ENCODE measurements around the gene ZBTB16. TPM values are rescaled to one million over a fixed set of nuclear protein-coding genes. Genes with fewer than 3 reads are reported as not detected.

Gene ZBTB16
- total and polyA plus RNA-seq, 2 of the 13 experiments (the other 11 are each of a cell fraction or from before 2014, with no cell fraction given) = not detected

DNA sequence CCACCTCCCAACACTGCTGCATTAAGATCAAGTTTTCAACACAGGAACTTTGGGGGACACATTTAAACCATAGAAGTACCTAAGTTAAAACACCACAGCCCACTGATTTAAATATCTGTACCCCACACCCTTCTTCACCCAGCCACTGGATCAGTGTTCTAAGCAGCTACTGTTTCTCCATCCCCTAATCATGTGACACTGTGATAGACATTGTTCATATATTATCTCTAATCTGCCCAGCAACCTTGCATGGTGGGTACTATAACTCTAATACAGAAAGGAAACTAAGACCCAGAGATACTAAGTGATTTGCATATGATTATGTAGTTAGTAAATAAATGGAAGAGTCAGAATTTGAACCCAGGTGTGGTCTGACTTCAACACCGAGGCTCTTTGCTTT, 166.2 kb downstream of the ZBTB16 start (continued):
- TF ChIP-seq, protein P1, sequence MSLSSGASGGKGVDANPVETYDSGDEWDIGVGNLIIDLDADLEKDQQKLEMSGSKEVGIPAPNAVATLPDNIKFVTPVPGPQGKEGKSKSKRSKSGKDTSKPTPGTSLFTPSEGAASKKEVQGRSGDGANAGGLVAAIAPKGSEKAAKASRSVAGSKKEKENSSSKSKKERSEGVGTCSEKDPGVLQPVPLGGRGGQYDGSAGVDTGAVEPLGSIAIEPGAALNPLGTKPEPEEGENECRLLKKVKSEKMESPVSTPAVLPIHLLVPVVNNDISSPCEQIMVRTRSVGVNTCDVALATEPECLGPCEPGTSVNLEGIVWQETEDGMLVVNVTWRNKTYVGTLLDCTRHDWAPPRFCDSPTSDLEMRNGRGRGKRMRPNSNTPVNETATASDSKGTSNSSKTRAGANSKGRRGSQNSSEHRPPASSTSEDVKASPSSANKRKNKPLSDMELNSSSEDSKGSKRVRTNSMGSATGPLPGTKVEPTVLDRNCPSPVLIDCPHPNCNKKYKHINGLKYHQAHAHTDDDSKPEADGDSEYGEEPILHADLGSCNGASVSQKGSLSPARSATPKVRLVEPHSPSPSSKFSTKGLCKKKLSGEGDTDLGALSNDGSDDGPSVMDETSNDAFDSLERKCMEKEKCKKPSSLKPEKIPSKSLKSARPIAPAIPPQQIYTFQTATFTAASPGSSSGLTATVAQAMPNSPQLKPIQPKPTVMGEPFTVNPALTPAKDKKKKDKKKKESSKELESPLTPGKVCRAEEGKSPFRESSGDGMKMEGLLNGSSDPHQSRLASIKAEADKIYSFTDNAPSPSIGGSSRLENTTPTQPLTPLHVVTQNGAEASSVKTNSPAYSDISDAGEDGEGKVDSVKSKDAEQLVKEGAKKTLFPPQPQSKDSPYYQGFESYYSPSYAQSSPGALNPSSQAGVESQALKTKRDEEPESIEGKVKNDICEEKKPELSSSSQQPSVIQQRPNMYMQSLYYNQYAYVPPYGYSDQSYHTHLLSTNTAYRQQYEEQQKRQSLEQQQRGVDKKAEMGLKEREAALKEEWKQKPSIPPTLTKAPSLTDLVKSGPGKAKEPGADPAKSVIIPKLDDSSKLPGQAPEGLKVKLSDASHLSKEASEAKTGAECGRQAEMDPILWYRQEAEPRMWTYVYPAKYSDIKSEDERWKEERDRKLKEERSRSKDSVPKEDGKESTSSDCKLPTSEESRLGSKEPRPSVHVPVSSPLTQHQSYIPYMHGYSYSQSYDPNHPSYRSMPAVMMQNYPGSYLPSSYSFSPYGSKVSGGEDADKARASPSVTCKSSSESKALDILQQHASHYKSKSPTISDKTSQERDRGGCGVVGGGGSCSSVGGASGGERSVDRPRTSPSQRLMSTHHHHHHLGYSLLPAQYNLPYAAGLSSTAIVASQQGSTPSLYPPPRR (CRISPR knock-in tag; IDR thresholded peaks at IDR 0.05; ENCODE audit: borderline replicate concordance) = no peak
- TF ChIP-seq, protein P2, sequence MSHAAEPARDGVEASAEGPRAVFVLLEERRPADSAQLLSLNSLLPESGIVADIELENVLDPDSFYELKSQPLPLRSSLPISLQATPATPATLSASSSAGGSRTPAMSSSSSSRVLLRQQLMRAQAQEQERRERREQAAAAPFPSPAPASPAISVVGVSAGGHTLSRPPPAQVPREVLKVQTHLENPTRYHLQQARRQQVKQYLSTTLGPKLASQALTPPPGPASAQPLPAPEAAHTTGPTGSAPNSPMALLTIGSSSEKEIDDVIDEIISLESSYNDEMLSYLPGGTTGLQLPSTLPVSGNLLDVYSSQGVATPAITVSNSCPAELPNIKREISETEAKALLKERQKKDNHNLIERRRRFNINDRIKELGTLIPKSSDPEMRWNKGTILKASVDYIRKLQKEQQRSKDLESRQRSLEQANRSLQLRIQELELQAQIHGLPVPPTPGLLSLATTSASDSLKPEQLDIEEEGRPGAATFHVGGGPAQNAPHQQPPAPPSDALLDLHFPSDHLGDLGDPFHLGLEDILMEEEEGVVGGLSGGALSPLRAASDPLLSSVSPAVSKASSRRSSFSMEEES (CRISPR knock-in tag; IDR thresholded peaks at IDR 0.05) = no peak
- TF ChIP-seq, protein P3, sequence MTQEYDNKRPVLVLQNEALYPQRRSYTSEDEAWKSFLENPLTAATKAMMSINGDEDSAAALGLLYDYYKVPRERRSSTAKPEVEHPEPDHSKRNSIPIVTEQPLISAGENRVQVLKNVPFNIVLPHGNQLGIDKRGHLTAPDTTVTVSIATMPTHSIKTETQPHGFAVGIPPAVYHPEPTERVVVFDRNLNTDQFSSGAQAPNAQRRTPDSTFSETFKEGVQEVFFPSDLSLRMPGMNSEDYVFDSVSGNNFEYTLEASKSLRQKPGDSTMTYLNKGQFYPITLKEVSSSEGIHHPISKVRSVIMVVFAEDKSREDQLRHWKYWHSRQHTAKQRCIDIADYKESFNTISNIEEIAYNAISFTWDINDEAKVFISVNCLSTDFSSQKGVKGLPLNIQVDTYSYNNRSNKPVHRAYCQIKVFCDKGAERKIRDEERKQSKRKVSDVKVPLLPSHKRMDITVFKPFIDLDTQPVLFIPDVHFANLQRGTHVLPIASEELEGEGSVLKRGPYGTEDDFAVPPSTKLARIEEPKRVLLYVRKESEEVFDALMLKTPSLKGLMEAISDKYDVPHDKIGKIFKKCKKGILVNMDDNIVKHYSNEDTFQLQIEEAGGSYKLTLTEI (CRISPR knock-in tag; conservative IDR thresholded peaks at IDR 0.05) = no peak
- TF ChIP-seq TARDBP (CRISPR knock-in tag; IDR thresholded peaks at IDR 0.05) = no peak

DNA sequence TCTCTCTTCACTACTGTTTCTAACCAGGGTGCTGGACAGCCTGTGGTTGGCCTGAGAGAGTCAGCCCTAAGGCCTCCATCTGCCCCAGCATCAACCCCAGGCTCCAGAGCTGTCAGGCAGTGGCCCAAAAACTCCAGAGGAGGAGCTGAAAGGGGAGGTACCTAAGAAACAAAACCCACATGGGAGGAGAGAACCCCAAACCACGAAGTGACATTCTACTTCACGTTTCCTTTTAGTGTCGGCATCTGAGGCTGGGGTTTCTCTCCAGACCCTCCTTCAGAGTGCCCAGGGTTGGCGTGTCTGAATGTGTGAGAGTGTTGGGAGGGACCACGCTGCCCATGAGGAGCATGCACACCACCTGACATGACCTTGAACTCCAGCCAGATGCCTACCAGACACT, 166.8 kb downstream of the ZBTB16 start:
- in situ Hi-C loops (cut with HindIII; ENCODE audit: extremely low pct_ligation_motif_present, low pct_unique_long_range_greater_than_20kb) = no loop called here
- no peak overlapping the region for H3K4me2 ChIP-seq (ENCODE audit: low read depth, low read length)
- H3K27me3 ChIP-seq (ENCODE audit: control insufficient read depth in 1 of 2, insufficient read depth in 2 of 2, low read length in 2 of 2) = peaks cover 2 to 23% of the 10 kb centered on the region in 2 experiments; a peak in 2 of 5 replicates
- no CpG with 5 or more reads among the region's 5 CpGs for WGBS (ENCODE audit: low lambda C conversion rate)
- no peak overlapping the region for H2AFZ ChIP-seq (ENCODE audit: low read length)
- H3K9me3 ChIP-seq (ENCODE audit: low read length) = no peaks in the 10 kb centered on the region
- H3K27ac ChIP-seq (ENCODE audit: extremely low read length, insufficient read depth, low read length) = no peak overlapping the region
- no peaks in the 10 kb centered on the region for H3K79me2 ChIP-seq (ENCODE audit: insufficient read depth, low read length)
- ChIA-PET POLR2A (no interaction called here), CTCF (ENCODE audit: low intra/inter-chr PET ratio, low total read pairs) (no interaction called here)
- BruUV-seq (replicated peaks) = no TSS peak
- intact Hi-C loops (cut with micrococcal nuclease; ENCODE audit: unreplicated experiment) = no loop called here
- no peaks in the 10 kb centered on the region for H3K36me3 ChIP-seq (replicated peaks in 1 of 2; ENCODE audit: control insufficient read depth in 1 of 2, insufficient read depth in 2 of 2, low read length in 2 of 2)
- DNase-seq (ENCODE audit: low spot score) (no peak), FAIRE-seq (no peak), ATAC-seq (no peak)
- no peak overlapping the region for H3K9ac ChIP-seq (ENCODE audit: insufficient read depth, low read depth, low read length)
- no peaks in the 10 kb centered on the region for H4K20me1 ChIP-seq (ENCODE audit: insufficient read depth, low read length)
- H3K4me1 ChIP-seq (ENCODE audit: insufficient read depth, low read length) = no peaks in the 10 kb centered on the region
- H3K4me3 ChIP-seq (replicated peaks in 1 of 3; ENCODE audit: insufficient read depth in 1 of 3, low read depth in 2 of 3, low read length in 3 of 3) = no peak overlapping the region
- no peak for TF ChIP-seq KLF15 (CRISPR knock-in tag; IDR thresholded peaks at IDR 0.05; ENCODE audit: borderline replicate concordance)
- TF ChIP-seq ZNF383 (CRISPR knock-in tag; IDR thresholded peaks at IDR 0.05; ENCODE audit: borderline replicate concordance) = no peak
- no peak for TF ChIP-seq TCF7L2 (IDR thresholded peaks at IDR 0.05; ENCODE audit: low read depth, low read length)
- TF ChIP-seq, protein P4, sequence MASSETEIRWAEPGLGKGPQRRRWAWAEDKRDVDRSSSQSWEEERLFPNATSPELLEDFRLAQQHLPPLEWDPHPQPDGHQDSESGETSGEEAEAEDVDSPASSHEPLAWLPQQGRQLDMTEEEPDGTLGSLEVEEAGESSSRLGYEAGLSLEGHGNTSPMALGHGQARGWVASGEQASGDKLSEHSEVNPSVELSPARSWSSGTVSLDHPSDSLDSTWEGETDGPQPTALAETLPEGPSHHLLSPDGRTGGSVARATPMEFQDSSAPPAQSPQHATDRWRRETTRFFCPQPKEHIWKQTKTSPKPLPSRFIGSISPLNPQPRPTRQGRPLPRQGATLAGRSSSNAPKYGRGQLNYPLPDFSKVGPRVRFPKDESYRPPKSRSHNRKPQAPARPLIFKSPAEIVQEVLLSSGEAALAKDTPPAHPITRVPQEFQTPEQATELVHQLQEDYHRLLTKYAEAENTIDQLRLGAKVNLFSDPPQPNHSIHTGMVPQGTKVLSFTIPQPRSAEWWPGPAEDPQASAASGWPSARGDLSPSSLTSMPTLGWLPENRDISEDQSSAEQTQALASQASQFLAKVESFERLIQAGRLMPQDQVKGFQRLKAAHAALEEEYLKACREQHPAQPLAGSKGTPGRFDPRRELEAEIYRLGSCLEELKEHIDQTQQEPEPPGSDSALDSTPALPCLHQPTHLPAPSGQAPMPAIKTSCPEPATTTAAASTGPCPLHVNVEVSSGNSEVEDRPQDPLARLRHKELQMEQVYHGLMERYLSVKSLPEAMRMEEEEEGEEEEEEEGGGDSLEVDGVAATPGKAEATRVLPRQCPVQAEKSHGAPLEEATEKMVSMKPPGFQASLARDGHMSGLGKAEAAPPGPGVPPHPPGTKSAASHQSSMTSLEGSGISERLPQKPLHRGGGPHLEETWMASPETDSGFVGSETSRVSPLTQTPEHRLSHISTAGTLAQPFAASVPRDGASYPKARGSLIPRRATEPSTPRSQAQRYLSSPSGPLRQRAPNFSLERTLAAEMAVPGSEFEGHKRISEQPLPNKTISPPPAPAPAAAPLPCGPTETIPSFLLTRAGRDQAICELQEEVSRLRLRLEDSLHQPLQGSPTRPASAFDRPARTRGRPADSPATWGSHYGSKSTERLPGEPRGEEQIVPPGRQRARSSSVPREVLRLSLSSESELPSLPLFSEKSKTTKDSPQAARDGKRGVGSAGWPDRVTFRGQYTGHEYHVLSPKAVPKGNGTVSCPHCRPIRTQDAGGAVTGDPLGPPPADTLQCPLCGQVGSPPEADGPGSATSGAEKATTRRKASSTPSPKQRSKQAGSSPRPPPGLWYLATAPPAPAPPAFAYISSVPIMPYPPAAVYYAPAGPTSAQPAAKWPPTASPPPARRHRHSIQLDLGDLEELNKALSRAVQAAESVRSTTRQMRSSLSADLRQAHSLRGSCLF (CRISPR knock-in tag; IDR thresholded peaks at IDR 0.05; ENCODE audit: borderline replicate concordance) = no peak

Data from HepG2 (cell line).